ENCODE data around the gene PTPRK.

PTPRK gene

GRCh38 chr6:128007658-128008057 is 512.7 kb downstream of the PTPRK start:
- H3K27me3 ChIP-seq: no peaks in the 10 kb centered on the region
- H3K9me3 ChIP-seq: no peaks in the 10 kb centered on the region
- TF ChIP-seq CTCF (IDR thresholded peaks at IDR 0.05; ENCODE audit: low read depth, low read length): no peak
- no peak for DNase-seq
- no peak overlapping the region for H3K4me3 ChIP-seq (ENCODE audit: low read depth, low read length)
- no peaks in the 10 kb centered on the region for H3K4me1 ChIP-seq
- H3K36me3 ChIP-seq: no peaks in the 10 kb centered on the region

GRCh38 chr6:128005009-128005408 is 515.4 kb downstream of the PTPRK start:
- Histone ChIP-seq H3K9me3 (no peaks in the 10 kb centered on the region), H3K4me1 (peaks cover 7% of the 10 kb centered on the region; the same call in 1 of the 2 replicates), H3K4me3 (ENCODE audit: low read depth, low read length) (no peak overlapping the region), H3K27me3 (no peaks in the 10 kb centered on the region), H3K36me3 (no peaks in the 10 kb centered on the region)
- no peak for TF ChIP-seq CTCF (IDR thresholded peaks at IDR 0.05; ENCODE audit: low read depth, low read length)
- no peak for DNase-seq

GRCh38 chr6:128000363-128000762 is 520.0 kb downstream of the PTPRK start:
- Histone ChIP-seq H3K36me3 (no peaks in the 10 kb centered on the region), H3K4me3 (ENCODE audit: low read depth, low read length) (no peak overlapping the region), H3K9me3 (no peaks in the 10 kb centered on the region), H3K4me1 (peaks cover 7% of the 10 kb centered on the region; the same call in 1 of the 2 replicates), H3K27me3 (no peaks in the 10 kb centered on the region)
- no peak for DNase-seq
- no peak for TF ChIP-seq CTCF (IDR thresholded peaks at IDR 0.05; ENCODE audit: low read depth, low read length)

GRCh38 chr6:127998985-127999384 is 521.4 kb downstream of the PTPRK start:
- H3K4me3 ChIP-seq (ENCODE audit: low read depth, low read length): no peak overlapping the region
- DNase-seq: no peak
- peaks cover 7% of the 10 kb centered on the region; the same call in 1 of the 2 replicates for H3K4me1 ChIP-seq
- H3K27me3 ChIP-seq: no peaks in the 10 kb centered on the region
- TF ChIP-seq CTCF (IDR thresholded peaks at IDR 0.05; ENCODE audit: low read depth, low read length): no peak
- no peaks in the 10 kb centered on the region for H3K9me3 ChIP-seq
- H3K36me3 ChIP-seq: no peaks in the 10 kb centered on the region

GRCh38 chr6:127997496-127998164 is 522.8 kb downstream of the PTPRK start:
- no peaks in the 10 kb centered on the region for H3K36me3 ChIP-seq
- no peaks in the 10 kb centered on the region for H3K27me3 ChIP-seq
- no peak for TF ChIP-seq CTCF (IDR thresholded peaks at IDR 0.05; ENCODE audit: low read depth, low read length)
- H3K4me3 ChIP-seq (ENCODE audit: low read depth, low read length): no peak overlapping the region
- H3K4me1 ChIP-seq: peaks cover 7% of the 10 kb centered on the region; the same call in 1 of the 2 replicates
- H3K9me3 ChIP-seq: no peaks in the 10 kb centered on the region
- no peak for DNase-seq

GRCh38 chr6:127996925-127997324 is 523.5 kb downstream of the PTPRK start:
- Histone ChIP-seq H3K4me3 (ENCODE audit: low read depth, low read length) (no peak overlapping the region), H3K36me3 (no peaks in the 10 kb centered on the region), H3K4me1 (peaks cover 7% of the 10 kb centered on the region; the same call in 1 of the 2 replicates), H3K27me3 (no peaks in the 10 kb centered on the region), H3K9me3 (no peaks in the 10 kb centered on the region)
- TF ChIP-seq CTCF (IDR thresholded peaks at IDR 0.05; ENCODE audit: low read depth, low read length): no peak
- DNase-seq: no peak

All from BE2C (cell line).